GM19395 (cell line): ENCODE data around the gene GABRG3.

Source experiments
- ATAC-seq: cut with Tn5 transposase; IDR thresholded peaks from one replicate; pipeline ENCODE4 v1.9.1; 2021; ENCODE audit warnings: mild to moderate bottlenecking, moderate library complexity; ENCODE audit not compliant: unreplicated experiment

Gene GABRG3

DNA sequence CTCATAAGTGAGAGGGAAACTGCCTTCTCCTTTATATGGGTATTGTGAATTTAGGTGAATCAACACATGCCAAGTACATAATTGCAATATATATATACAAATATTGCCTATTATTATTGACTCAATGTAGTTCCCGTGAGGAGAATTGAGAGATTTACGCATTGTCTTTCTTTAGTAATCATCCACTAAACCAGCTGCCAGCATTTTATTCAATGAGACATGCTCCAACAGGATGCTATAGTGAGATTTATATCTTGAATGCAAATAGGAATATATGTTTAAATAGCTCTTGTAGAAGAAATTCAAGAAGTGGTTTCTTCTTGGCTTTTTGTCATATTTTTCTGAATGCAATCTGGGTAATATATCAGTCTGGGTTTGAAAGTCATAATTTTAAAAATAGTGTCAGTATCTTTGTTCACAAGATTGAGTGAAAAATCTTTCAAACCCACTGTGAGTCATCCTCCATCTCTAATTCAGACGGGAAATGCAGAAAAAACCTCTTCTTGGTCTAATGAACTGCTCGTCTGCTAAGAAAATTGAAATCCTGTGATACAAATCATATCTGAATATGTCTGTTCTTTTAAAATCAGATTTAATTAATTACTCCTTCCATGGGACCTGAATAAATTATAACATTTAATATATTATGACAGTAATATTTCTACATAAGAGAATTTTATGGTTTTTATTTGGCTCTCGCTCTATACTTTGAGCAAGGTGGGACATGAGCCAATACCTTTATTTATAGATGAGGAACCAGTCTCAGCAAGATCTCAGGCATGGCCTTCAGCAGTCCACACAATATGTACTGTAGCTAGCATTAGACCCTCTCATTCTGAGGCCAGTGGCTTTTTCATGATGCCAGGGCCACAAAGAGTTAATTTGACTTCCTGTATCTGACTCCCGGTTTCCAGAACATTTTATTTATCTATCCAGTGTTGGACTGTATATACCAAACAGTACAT is 516.0 kb downstream of the GABRG3 start:
- ATAC-seq = no peak

DNA sequence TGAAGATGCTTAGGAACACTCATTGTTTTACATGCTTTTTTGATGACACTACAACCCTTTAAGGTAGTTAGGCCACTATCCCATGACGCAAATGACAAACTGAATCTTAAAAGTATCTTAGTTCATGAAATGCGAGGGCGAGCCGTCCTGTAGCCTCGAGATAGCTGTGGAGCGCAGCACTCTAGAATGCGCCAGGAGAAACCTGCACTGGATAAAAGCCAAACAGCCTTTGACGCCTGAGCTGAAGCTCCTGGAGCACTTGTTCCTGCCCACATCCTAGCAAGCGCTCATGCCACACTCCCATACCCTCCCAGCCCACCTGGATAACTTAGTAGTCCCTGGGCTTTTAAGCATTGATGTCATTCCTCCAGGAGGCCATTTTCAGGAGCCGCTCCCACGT is 516.9 kb downstream of the GABRG3 start:
- ATAC-seq = no peak

DNA sequence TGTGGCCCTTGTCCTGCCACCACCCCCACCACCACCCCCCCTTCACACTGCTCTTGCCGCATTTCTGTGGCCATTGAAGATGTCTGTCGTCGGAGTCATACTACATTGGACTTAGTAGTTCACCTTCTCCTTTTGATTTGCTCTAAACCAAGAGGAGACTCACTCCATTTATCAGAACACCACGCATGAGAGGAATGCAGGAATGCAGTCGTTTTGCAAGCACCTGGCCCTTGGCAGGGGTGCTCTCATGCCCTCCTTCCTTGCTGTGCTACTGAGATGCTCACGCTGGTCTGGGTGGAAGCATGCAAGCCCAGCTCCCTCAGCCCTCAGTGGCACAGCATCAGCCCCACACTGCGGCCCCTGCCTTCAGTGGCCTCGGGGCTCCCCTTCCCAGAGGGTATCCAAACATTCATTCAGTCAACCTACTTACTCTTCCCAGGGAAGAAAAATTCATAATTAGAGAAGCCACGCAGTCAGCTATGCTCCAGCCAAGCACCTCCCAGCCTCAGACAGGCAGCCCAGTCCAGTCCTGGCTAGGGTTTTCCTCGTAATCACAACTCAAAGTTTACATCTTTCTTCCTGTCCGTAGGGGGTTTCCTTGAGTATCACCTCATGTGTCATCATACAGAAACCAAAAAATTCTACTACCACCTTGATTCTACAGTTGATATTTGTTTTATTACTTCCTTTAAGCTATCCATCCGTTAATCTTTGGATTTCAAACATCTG is 520.0 kb downstream of the GABRG3 start:
- ATAC-seq = no peak

DNA sequence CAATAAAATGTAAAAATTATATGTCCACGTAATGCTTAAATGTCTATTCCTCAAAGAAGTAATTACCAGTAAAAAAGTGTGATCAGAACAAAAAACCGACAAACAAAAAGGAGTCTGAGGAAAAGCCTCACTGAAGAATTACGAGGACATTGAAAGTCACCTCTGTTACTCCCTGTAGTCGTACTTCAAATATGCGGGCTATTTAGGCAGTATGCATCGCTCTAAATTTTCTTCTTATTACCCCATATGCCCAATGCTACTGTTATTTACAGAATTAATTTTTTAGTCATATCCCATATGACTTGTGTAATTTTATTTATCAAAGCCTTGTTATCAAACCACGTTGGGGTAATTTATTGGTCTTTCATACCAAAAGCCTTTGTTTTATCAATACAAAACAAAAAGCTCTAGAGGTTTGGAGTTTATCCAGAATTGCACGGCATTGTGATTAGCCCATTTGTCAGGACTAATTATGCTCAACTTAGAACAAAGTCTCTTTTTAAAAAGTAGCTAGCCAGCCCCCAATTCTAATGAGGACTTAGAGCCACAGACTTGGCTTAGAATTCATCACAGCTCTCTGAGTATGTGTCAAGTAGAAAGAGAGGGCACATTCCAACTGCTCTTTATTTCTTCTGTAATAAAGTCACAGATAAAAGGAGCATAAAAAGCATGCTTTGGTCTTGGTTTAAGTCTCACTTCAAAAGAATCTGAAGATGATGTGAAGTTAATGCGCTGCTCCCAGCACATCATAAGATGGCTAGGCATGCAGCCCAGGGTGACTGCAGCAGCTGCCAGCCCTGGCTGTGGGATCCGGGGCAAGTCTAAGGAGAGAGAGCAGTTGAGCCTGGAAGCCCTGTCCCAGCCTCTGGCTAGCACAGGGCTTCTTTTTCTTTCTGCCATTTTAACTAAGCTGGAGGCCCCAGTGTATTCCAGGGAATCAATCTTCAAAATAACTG is 521.0 kb downstream of the GABRG3 start:
- ATAC-seq = no peak

DNA sequence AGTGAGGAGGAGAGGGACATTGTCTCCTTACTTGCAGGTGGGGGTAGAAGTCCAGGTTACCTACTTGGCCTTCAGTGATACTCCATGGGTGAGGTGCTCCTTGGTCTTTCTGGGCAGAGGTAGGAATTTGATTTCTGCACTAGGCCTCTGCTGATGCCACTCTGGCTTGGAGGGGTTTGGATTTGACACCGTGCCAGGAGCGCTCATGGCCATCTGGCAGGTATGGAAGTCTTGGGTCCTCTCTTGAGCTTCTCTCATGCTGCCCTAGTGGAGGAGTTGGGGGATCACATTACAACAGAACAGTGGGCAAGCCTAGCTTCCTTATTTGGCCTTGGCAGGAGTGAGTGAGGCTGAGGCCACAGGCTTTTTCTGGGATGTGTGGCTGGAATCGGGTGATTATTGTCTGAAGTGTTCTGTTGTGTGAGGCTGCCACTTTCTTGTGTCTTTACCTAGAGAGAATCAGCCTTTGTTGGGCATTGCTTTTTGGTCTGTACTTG is 525.0 kb downstream of the GABRG3 start:
- ATAC-seq = no peak

DNA sequence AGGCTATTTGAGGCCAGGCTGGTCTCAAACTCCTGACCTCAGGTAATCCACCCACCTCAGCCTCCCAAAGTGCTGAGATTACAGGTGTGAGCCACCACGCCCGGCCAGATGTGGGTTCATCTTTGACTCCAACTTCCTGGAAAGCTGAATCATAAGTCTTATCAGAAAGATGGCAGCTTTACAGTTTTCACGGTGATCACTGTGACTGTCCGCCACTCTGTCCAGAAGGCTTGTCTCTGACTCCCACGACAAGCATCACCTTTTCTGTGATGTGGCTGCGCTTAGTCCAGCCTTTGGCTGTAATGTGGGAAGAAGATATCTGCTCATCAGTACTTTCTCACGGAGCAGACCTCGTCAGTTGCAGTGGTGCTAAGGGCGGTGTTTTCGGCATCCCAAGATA is 527.7 kb downstream of the GABRG3 start:
- ATAC-seq = no peak

DNA sequence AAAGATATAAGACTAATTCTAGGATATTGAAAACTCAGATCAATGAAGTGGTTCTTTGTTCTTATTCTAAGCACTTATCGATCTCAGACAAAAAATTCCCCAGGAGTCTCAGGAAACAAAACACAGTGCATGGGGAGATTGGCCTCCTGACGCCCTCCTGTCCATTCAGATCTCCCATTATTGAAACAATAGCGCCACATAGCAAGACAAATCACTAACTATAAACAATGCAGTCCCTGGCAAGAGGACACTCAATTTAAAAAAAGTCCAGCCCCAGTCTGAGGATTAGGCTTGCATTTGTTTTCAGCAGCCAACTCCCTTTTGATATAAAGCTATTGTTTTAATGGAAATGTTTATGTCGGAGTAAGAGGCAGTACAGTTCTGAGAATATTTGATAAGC is 528.2 kb downstream of the GABRG3 start:
- ATAC-seq = no peak

DNA sequence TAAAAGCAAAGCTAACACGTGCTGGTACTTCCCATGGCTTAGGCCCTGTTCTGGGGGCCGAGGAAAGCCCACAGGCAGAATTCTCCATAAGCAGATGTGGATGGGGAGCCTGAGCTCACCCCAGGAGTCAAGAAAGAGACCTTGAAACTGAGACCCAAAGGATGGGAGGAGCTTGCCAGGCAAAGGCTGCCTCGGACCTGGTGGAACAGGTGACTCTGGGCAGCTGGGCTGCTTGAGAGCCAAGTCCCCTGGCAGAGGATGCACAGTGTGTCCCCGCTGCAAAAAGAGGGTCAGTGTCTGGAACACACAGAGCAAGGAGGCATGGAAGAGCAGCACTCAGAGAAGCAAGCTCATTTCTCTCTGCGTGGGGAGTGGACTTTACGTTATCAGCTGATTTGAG is 528.7 kb downstream of the GABRG3 start:
- ATAC-seq = no peak

DNA sequence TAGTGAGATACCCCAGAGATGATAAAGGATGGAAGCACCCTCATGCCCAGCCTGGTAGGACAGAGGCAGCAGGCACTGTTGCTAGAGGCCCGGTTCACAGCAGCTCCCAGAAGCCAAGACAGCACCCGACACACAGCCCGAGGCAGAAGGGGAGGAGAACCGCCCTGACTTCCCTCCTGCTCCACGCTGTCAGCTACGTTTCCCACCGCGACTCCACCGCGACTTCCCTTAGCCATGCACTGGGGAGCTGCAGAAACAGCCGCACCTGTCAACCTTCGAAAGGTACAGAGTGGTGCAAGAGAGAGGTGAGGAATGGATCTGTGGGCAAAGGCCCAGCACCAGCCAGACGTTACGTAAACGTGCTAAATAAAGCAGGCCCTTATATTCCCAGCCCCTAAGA is 529.2 kb downstream of the GABRG3 start:
- no peak for ATAC-seq

DNA sequence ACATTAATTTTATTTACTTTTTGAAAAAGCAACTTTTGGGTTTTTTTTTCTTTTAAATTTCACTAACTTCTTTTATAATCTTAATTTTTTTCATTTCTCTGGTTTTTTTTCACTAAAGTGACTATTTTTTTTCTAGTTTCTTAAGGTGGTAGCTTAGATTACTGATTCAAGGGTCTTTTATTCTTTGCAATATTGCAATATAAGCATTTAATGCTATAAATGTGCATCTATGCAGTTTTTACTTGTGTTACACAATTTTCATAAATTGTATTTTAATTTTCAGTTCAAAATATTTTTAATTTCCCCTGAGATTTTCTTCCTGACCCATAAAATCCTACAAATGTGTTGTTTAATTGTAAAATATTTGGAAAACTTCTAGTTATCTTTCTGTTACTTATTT is 535.8 kb downstream of the GABRG3 start:
- ATAC-seq = no peak

DNA sequence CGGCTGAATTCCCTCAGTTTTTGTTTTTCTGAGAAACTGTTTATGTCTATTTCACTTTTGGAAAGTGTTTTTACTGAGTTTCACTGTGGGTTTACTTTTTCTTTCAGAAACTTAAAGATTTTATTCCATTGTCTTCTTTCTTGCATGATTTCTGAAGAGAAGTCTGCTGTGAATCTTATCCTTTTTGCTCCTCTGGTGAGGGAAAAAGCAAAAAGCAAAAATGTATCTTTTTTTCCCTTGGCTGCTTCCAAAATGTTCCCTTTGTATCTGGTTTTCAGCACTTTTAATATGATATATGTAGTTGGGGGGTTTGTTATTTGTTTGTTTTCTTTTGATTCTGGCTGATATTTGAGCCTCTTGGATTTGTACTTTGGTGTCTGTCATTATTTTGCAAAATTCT is 538.0 kb downstream of the GABRG3 start:
- no peak for ATAC-seq

DNA sequence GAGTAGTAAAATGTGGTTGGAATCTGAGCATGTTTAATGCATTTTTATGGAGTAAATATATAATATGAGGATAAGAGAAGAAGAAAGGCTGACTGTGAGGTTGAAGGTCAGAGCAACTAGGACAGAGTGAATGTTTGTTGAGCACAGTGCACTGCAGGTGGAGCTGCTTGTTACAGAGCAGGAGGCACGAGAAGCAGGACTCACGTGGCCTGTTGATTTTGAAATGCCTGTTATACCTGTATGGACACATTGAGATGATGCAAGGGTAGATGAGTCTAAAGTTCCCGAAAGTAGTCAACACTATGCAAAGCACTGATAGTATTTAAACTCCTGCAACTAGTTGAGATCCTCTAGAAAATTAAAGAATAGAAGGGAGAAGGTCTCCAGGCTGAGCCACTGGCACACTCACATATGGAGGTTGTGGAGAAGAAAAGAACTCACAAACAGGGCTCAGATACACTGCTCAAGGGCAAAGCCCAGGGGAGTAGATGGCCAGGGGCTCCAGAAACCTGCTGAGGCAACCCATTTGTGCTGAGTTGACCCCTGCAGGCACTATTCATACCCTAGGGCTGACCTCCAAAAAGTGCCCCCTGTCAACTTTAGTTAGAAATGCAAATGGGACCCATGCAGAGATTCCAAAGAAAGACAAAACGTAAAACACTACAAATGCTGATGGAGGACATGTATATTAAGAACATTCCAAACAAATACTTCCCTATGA is 541.5 kb downstream of the GABRG3 start:
- no peak for ATAC-seq

DNA sequence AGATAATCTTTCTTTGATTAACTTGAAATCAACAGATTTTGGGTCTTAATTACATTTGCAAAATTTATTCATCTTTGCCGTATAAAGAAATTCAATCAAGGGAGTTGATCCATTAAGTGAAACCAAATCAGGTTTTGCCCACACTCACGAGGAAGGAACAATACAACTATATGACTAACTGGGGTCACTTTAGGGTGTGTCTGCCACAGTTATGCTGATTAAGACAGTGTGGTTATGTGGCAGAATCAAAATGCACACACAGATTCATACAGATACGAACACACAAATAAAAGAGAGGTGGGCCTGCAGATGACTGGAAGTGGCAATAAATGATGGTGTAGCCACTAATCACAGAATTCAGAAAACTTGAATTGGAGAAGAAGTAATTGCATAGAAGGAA is 543.5 kb downstream of the GABRG3 start:
- no peak for ATAC-seq

DNA sequence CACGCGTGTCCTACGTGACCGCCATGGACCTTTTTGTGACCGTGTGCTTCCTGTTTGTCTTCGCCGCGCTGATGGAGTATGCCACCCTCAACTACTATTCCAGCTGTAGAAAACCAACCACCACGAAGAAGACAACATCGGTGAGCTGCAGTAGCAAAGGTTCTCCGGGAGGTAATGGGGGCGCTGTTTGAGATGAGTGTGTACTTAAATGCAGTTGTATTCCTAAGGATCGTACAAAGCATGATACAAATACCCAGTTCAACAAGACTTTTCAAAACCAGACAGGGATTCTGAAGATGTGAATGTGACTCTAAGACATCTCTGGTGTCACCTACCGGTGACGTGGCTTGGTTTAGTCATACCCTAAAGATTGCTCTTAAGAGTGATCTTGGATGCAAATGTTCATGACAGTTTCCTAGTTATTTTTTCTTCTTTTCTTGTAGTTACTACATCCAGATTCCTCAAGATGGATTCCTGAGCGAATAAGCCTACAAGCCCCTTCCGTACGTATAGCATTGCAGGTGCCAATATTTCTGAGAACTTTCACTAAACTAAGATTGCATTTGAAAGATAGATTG is 556.6 kb downstream of the GABRG3 start:
- ATAC-seq = no peak

DNA sequence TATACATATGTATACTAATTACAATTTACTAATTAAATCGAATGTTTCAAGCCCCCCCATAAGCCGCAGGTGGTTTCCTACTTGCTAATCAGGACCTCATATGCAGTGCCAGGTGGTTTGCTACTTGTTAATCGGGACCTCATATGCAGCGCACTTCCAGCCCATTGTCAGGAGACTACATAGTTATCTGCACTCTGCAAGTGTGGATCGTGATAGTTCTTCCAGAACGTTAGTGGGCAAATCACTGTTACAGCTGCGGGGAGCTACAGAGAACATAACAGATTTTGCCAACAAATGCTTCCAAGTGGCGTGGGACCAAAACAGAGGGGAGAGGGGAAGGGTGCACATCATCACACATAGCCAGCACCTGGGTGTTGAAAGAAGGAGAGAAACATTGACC is 558.4 kb downstream of the GABRG3 start:
- ATAC-seq = no peak

DNA sequence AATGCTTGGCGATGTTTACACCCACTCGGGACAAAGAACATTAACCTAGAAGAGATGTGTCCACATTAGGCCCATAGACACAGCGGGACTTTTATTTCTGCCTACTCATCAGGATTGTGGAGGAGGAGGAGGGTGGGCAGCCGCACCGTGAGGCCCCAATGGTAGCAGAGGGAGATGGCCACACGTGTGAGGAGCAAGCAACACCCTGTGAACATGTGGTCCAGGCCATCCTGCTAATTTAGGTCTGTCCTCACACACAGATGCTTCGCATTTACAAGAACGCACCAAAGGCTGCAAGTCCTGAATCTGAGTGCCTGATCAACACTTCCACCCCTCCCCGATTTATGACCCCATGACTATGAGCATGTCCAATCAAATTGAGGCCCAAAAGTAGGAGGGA is 560.0 kb downstream of the GABRG3 start:
- no peak for ATAC-seq

DNA sequence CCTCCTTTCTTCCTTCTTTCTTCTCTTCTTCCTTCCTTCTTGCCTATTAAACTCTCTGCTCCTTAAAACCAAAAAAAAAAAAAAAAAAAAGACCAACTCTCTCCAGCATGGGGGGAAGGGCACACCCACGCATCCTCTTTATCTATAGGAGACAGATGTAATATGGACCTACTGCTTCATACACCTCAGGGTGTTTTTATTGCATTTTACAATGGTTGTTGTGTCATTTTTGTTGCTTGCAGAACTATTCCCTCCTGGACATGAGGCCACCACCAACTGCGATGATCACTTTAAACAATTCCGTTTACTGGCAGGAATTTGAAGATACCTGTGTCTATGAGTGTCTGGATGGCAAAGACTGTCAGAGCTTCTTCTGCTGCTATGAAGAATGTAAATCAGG is 561.4 kb downstream of the GABRG3 start:
- ATAC-seq = no peak

DNA sequence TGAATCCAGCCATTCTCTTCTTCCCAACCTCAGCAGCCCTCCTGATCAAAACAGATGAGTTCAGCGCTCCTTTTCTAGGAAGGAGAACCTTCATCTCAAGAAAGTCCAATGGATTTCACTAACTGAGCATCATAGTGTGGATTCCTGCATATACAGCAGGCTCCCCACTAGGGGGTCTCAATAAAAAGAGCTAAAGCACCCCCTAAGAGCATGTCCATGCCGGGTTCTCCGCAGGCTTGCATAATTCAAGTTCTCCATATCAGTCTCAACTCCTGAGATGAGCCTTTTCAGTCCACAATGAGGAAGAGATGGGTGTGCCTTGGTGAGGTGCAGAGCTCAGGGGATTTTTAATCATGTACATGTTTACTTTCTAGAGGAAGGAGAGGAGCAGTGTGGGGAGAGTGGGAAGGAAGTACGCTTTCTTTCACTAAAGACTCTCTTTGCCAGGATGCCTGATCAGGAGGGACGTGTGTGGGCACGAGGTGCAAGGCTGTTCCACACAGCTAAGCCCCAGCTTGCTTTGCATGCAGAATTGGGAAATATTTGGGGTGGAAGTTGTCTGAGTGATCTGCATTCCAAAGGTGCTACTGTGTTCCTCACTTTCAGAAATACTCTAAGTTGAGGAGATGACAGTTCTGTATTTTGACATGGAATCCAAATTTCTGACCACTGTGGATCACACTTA is 564.6 kb downstream of the GABRG3 start:
- ATAC-seq = no peak

DNA sequence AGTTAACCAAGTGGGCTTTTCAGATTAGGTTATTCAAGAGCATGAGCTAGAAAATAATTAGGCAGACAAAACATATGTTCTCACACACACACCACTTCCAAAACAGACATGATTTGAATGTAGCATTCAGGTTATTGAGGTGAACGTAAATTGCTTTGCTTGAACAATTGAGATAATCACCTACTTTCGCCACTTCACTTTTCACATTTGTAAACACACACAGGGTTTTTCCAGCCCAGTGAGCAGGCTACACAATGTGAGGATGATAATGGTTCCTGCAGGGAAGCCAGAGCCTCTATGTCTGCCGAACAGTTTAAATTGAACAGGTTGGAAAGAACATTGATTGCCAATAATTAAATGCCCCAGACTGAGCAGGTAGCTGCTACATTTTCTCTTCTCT is 567.3 kb downstream of the GABRG3 start:
- ATAC-seq = no peak
